Stomach (tissue), 4 donors: Measurements from ENCODE around the gene GRAP.

ENCODE experiments used
- CTCF ChIP-seq, 7 experiments: fragments of 450-650 bp in 4 of 7; fragments of 200-600 bp in 3 of 7; sonication (generic) in 3 of 7; IDR thresholded peaks; one replicate each; pipeline ENCODE4 v1.5.1; 2016 to 2019; ENCODE audit warnings: antibody characterized with exemption in 7 of 7, control low read depth in 2 of 7, mild to moderate bottlenecking in 1 of 7
- EP300 ChIP-seq: sonication (generic); formaldehyde crosslinking; IDR thresholded peaks from one replicate; pipeline ENCODE4 v1.6.1; 2017; ENCODE audit warnings: antibody characterized with exemption
- POLR2A ChIP-seq, 4 donors: fragments of 450-650 bp; IDR thresholded peaks; one replicate each; pipeline ENCODE4 v1.6.1; 2016; ENCODE audit warnings: antibody characterized with exemption in 4 of 4, control low read depth in 2 of 4, mild to moderate bottlenecking in 1 of 4, moderate library complexity in 1 of 4

- TF ChIP-seq CTCF (IDR thresholded peaks at IDR 0.05) (no peak), POLR2A (IDR thresholded peaks at IDR 0.05) (no peak), EP300 (no peak)
Measured at GRCh38 chr17:19009970-19010369, 36.8 kb downstream of the GRAP start.
